Gastrocnemius medialis (tissue), 4 donors: ENCODE measurements around the gene FAM118A. TPM values are rescaled to one million over a fixed set of nuclear protein-coding genes. Genes with fewer than 3 reads are reported as not detected.

Source experiments
- ATAC-seq, 2 donors: fragments of 150-250 bp; one replicate each; pipeline ENCODE4 v1.9.1; 2016
- DNase-seq, 2 donors: peaks; one replicate each; pipeline ENCODE4 v3.0.0-alpha.2; 2019
- H3K27ac ChIP-seq, 4 donors: fragments of 200-600 bp; sonication (generic); 1 replicate in 1 of 4; 2 replicates in 3 of 4; pipeline ENCODE4 v1.5.1; 2016 to 2018; ENCODE audit warnings: mild to moderate bottlenecking in 2 of 4, moderate library complexity in 1 of 4
- H3K27me3 ChIP-seq, 3 donors: fragments of 200-600 bp; sonication (generic) in 2 of 3; 1 replicate in 1 of 3; 2 replicates in 2 of 3; pipeline versions ENCODE4 v1.5.1 to v1.6.0; 2016 to 2019; ENCODE audit warnings: mild to moderate bottlenecking in 1 of 3, moderate library complexity in 1 of 3
- H3K36me3 ChIP-seq, 2 donors: fragments of 200-600 bp; sonication (generic) in 1 of 2; one replicate each; pipeline ENCODE4 v1.5.1; 2017 to 2018
- H3K4me1 ChIP-seq, 2 donors: fragments of 200-600 bp; sonication (generic) in 1 of 2; one replicate each; pipeline ENCODE4 v1.5.1; 2016 to 2017; ENCODE audit warnings: mild to moderate bottlenecking in 2 of 2
- H3K4me3 ChIP-seq, 4 donors: fragments of 200-600 bp; sonication (generic) in 3 of 4; 1 replicate in 1 of 4; 2 replicates in 3 of 4; pipeline ENCODE4 v1.5.1; 2016 to 2019; ENCODE audit warnings: mild to moderate bottlenecking in 2 of 4
- H3K9me3 ChIP-seq, 3 donors: fragments of 200-600 bp; sonication (generic) in 2 of 3; 1 replicate in 1 of 3; 2 replicates in 2 of 3; pipeline ENCODE4 v1.5.1; 2016 to 2019
- CTCF ChIP-seq, 5 experiments: fragments of 450-650 bp in 3 of 5; fragments of 200-600 bp in 2 of 5; sonication (generic) in 2 of 5; IDR thresholded peaks in 4 of 5; conservative IDR thresholded peaks in 1 of 5; 1 replicate in 4 of 5; 2 replicates in 1 of 5; pipeline ENCODE4 v1.5.1; 2016 to 2019; ENCODE audit warnings: antibody characterized with exemption in 5 of 5, mild to moderate bottlenecking in 3 of 5, moderate library complexity in 3 of 5
- POLR2A ChIP-seq, 2 donors: fragments of 450-650 bp; IDR thresholded peaks; one replicate each; pipeline ENCODE4 v1.6.1; 2017; ENCODE audit warnings: antibody characterized with exemption in 2 of 2, mild to moderate bottlenecking in 2 of 2, moderate library complexity in 2 of 2
- in situ Hi-C, 4 donors: fragments of 200-750 bp; cut with MboI; loops; one replicate each; pipeline versions ENCODE4 v1.15.0 to v1.8.0; 2017; ENCODE audit warnings: low sequenced_read_pairs in 4 of 4
- intact Hi-C: fragments of 100-400 bp; cut with DNase I; formaldehyde crosslinking; loops from one replicate; pipeline ENCODE4 v1.15.1; 2023; ENCODE audit warnings: low total_unique reads
- total RNA-seq, 4 donors: library from RNA; depleted of rRNA; stranded (reverse); fragments of >200 nt; gene quantifications; one replicate each; pipeline versions ENCODE4 v1.1.0 to v1.2.3, GENCODE V29; 2016

The FAM118A gene
- total RNA-seq, 4 donors from 2014 or later: 4.1 to 30.0 (median 24.2) TPM

GRCh38 chr22:45319324-45319685 is 9.6 kb downstream of the FAM118A start:
- no peaks in the 10 kb centered on the region for H3K9me3 ChIP-seq
- H3K27ac ChIP-seq: peak overlapping the region; percentile 84 to 91 (median 88)
- DNase-seq: no peak
- ATAC-seq: no peak
- TF ChIP-seq CTCF (IDR thresholded peaks at IDR 0.05 in 4 of 5, conservative IDR thresholded peaks at IDR 0.05 in 1 of 5) (no peak), POLR2A (IDR thresholded peaks at IDR 0.05) (no peak)
- no peak overlapping the region for H3K4me3 ChIP-seq
- H3K36me3 ChIP-seq: peaks cover 0 to 8% of the 10 kb centered on the region in 2 donors
- no peaks in the 10 kb centered on the region for H3K27me3 ChIP-seq
- intact Hi-C loops: no loop called here
- in situ Hi-C loops: no loop called here
- peaks cover 45 to 71% of the 10 kb centered on the region in 2 donors for H3K4me1 ChIP-seq

- no peak for ATAC-seq
- intact Hi-C loops: loop anchor here (10.0 kb wide), 1 partner anchor 714 kb away; no protein-coding TSS in a partner anchor
- TF ChIP-seq CTCF (IDR thresholded peaks at IDR 0.05 in 4 of 5, conservative IDR thresholded peaks at IDR 0.05 in 1 of 5) (no peak), POLR2A (IDR thresholded peaks at IDR 0.05) (no peak)
- no peak overlapping the region for H3K4me3 ChIP-seq
- in situ Hi-C loops: no loop called here
- H3K36me3 ChIP-seq: peaks cover 0 to 11% of the 10 kb centered on the region in 2 donors
- H3K27me3 ChIP-seq: no peaks in the 10 kb centered on the region
- H3K9me3 ChIP-seq: no peaks in the 10 kb centered on the region
- peaks cover 44 to 68% of the 10 kb centered on the region in 2 donors for H3K4me1 ChIP-seq
- peak overlapping the region; percentile 84 to 91 (median 88) for H3K27ac ChIP-seq
- DNase-seq: no peak
Observed at GRCh38 chr22:45320357-45320976, 10.7 kb downstream of the FAM118A start.

- Histone ChIP-seq H3K36me3 (peaks cover 0 to 11% of the 10 kb centered on the region in 2 donors), H3K9me3 (no peaks in the 10 kb centered on the region), H3K27ac (no peak overlapping the region), H3K4me1 (peaks cover 36 to 55% of the 10 kb centered on the region in 2 donors), H3K4me3 (no peak overlapping the region), H3K27me3 (no peaks in the 10 kb centered on the region)
- no peak for DNase-seq
- TF ChIP-seq CTCF (IDR thresholded peaks at IDR 0.05 in 4 of 5, conservative IDR thresholded peaks at IDR 0.05 in 1 of 5): no peak
- no peak for TF ChIP-seq POLR2A (IDR thresholded peaks at IDR 0.05)
- in situ Hi-C loops: no loop called here
- no peak for ATAC-seq
- intact Hi-C loops: loop anchor here (10.0 kb wide), 1 partner anchor 713 kb away; no protein-coding TSS in a partner anchor
Observed at GRCh38 chr22:45321827-45322226, 12.1 kb downstream of the FAM118A start.

- in situ Hi-C loops: no loop called here
- no peaks in the 10 kb centered on the region for H3K9me3 ChIP-seq
- no peaks in the 10 kb centered on the region for H3K27me3 ChIP-seq
- TF ChIP-seq POLR2A (IDR thresholded peaks at IDR 0.05): no peak
- no peak for TF ChIP-seq CTCF (IDR thresholded peaks at IDR 0.05 in 4 of 5, conservative IDR thresholded peaks at IDR 0.05 in 1 of 5)
- H3K4me3 ChIP-seq: no peak overlapping the region
- intact Hi-C loops: loop anchor here (10.0 kb wide), 1 partner anchor 712 kb away; no protein-coding TSS in a partner anchor
- H3K27ac ChIP-seq: peak overlapping the region; percentile 82 to 84 (median 84)
- ATAC-seq (no peak), DNase-seq (no peak)
- H3K36me3 ChIP-seq: peaks cover 0 to 18% of the 10 kb centered on the region in 2 donors
- H3K4me1 ChIP-seq: peaks cover 24 to 43% of the 10 kb centered on the region in 2 donors
Observed at GRCh38 chr22:45322873-45323525, 13.3 kb downstream of the FAM118A start.
